HT1080 (cell line): ENCODE data around the gene PRG2. TPM values are rescaled to one million over a fixed set of nuclear protein-coding genes. Genes with fewer than 3 reads are reported as not detected.

Experiments used
- DNase-seq: peaks from one replicate; pipeline ENCODE4 v3.0.0-alpha.2; 2015; ENCODE audit warnings: low read depth
- total RNA-seq: library from RNA; depleted of rRNA; stranded (reverse); fragments of >200 nt; shearing (Covaris generic); gene quantifications from 2 replicates; pipeline ENCODE4 v1.2.3, GENCODE V29; 2014

Gene PRG2
- total RNA-seq, 1 experiment from 2014 or later, result not detected

GRCh38 chr11:57397394-57397990 is 7.0 kb upstream of the PRG2 start:
- peak; percentile 12 for DNase-seq

- no peak for DNase-seq
Observed at GRCh38 chr11:57396744-57397143, 6.3 kb upstream of the PRG2 start.

GRCh38 chr11:57395905-57396623 is 5.6 kb upstream of the PRG2 start:
- no peak for DNase-seq

GRCh38 chr11:57394203-57394965 is 3.9 kb upstream of the PRG2 start:
- DNase-seq, result no peak

- no peak for DNase-seq
Observed at GRCh38 chr11:57392763-57393105, 2.3 kb upstream of the PRG2 start.

- DNase-seq, result no peak
Observed at GRCh38 chr11:57392066-57392762, 1.8 kb upstream of the PRG2 start.

- DNase-seq, result peak; percentile 41
Observed at GRCh38 chr11:57391539-57391938, 1.1 kb upstream of the PRG2 start.

- no peak for DNase-seq
Observed at GRCh38 chr11:57391111-57391510, 661 bp upstream of the PRG2 start.

- peak; percentile 62 for DNase-seq
Observed at GRCh38 chr11:57387289-57388030, 3.0 kb downstream of the PRG2 start.

GRCh38 chr11:57386178-57386940 is 4.1 kb downstream of the PRG2 start:
- no peak for DNase-seq

- DNase-seq, result no peak
Observed at GRCh38 chr11:57380975-57381374, 9.5 kb downstream of the PRG2 start, which contains the start of gene PRG3. TSS of gene PRG3 (minus strand) at chr11:57381150. CDS start at chr11:57380708, 442 bp downstream.

- no peak for DNase-seq
Observed at GRCh38 chr11:57379732-57380131, 10.7 kb downstream of the PRG2 start.

GRCh38 chr11:57378186-57378585 is 12.3 kb downstream of the PRG2 start:
- no peak for DNase-seq

- DNase-seq, result no peak
Observed at GRCh38 chr11:57377107-57377506, 13.3 kb downstream of the PRG2 start.

GRCh38 chr11:57376095-57377090 is 14.1 kb downstream of the PRG2 start:
- DNase-seq, result no peak

- DNase-seq, result no peak
Observed at GRCh38 chr11:57375490-57375889, 15.0 kb downstream of the PRG2 start.

- DNase-seq, result no peak
Observed at GRCh38 chr11:57374966-57375365, 15.5 kb downstream of the PRG2 start.

- DNase-seq, result no peak
Observed at GRCh38 chr11:57373146-57373545, 17.3 kb downstream of the PRG2 start.

- no peak for DNase-seq
Observed at GRCh38 chr11:57370941-57371340, 19.5 kb downstream of the PRG2 start.
